Measurements from ENCODE around the gene LIN28B.

LIN28B gene

DNA sequence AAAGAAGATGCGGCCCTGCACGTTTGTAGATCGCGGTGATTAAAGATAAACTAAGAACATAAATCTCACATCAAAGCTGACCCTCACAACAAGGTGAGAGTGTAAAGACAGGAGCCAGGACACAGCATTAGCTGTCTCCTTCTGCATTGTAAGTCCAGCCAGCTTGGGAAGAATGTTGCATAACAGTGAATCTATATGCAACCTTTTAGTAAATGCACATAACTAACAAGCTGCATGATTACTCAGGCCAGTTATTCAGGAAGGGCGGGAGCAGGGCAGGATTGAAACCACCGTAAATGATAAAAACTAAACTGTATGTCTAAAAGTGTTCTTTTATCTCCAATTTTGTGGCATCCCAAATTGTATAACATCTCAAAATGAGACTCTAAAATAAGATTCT is 165.8 kb downstream of the LIN28B start:
- H3K27ac ChIP-seq, result peak overlapping the region; percentile 58
- TF ChIP-seq, protein P1, sequence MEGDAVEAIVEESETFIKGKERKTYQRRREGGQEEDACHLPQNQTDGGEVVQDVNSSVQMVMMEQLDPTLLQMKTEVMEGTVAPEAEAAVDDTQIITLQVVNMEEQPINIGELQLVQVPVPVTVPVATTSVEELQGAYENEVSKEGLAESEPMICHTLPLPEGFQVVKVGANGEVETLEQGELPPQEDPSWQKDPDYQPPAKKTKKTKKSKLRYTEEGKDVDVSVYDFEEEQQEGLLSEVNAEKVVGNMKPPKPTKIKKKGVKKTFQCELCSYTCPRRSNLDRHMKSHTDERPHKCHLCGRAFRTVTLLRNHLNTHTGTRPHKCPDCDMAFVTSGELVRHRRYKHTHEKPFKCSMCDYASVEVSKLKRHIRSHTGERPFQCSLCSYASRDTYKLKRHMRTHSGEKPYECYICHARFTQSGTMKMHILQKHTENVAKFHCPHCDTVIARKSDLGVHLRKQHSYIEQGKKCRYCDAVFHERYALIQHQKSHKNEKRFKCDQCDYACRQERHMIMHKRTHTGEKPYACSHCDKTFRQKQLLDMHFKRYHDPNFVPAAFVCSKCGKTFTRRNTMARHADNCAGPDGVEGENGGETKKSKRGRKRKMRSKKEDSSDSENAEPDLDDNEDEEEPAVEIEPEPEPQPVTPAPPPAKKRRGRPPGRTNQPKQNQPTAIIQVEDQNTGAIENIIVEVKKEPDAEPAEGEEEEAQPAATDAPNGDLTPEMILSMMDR (IDR thresholded peaks at IDR 0.05), result no peak
- no peak for TF ChIP-seq ZFX (IDR thresholded peaks at IDR 0.05; ENCODE audit: borderline replicate concordance)
